ENCODE measurements around the gene GPR84. TPM values are rescaled to one million over a fixed set of nuclear protein-coding genes. Genes with fewer than 3 reads are reported as not detected.

The GPR84 gene
- total and polyA plus RNA-seq, 2 donors (not counting 3 experiments of a cell fraction or from before 2014, with no cell fraction given) = not detected

GRCh38 chr12:54377797-54378515, 13.7 kb upstream of the GPR84 start:
- TF ChIP-seq EZH2 (IDR thresholded peaks at IDR 0.05; ENCODE audit: borderline replicate concordance, low read depth, low read length, severe bottlenecking) (no peak), JUN (IDR thresholded peaks at IDR 0.05; ENCODE audit: borderline replicate concordance, insufficient read depth, insufficient read length, low read depth) (no peak), CTCF (IDR thresholded peaks at IDR 0.05; ENCODE audit: extremely low read depth in 1 of 2, insufficient read depth in 1 of 2, low read depth in 1 of 2, low read length in 2 of 2) (no peak), FOS (IDR thresholded peaks at IDR 0.05; ENCODE audit: borderline replicate concordance, insufficient read depth, low read length) (no peak), MYC (IDR thresholded peaks at IDR 0.05; ENCODE audit: low read depth, low read length) (no peak), POLR2A (IDR thresholded peaks at IDR 0.05; ENCODE audit: low read depth, low read length) (no peak), POLR2AphosphoS5 (IDR thresholded peaks at IDR 0.05; ENCODE audit: insufficient read depth, low read depth, low read length) (no peak), GATA2 (IDR thresholded peaks at IDR 0.05; ENCODE audit: insufficient read depth, insufficient read length, low read depth, low read length) (no peak), MAX (IDR thresholded peaks at IDR 0.05; ENCODE audit: insufficient read depth, insufficient read length) (no peak)
- BruUV-seq (replicated peaks) = TSS peak; percentile 25
- peaks cover 4% of the 10 kb centered on the region for H3K4me1 ChIP-seq (ENCODE audit: control insufficient read depth, extremely low read depth, insufficient read depth, low read length)
- POLR2A ChIA-PET = no interaction called here
- no peaks in the 10 kb centered on the region for H3K9me3 ChIP-seq (replicated peaks; ENCODE audit: control insufficient read depth, insufficient read depth, low read length)
- CTCF ChIA-PET = interaction anchor here (0.9 to 4.3 kb wide), 5 partner anchors 7 to 126 kb away, joined by 3 to 142 read pairs (median 22); no protein-coding TSS in a partner anchor
- H4K20me1 ChIP-seq (replicated peaks; ENCODE audit: control insufficient read depth, extremely low read depth, insufficient read depth, low read length) = no peaks in the 10 kb centered on the region
- intact Hi-C loops (cut with micrococcal nuclease) (no loop called here), dilution Hi-C loops (cut with MboI; ENCODE audit: extremely low pct_ligation_motif_present, low sequenced_read_pairs) (no loop called here)
- no peaks in the 10 kb centered on the region for H3K36me3 ChIP-seq (ENCODE audit: control insufficient read depth in 2 of 2, extremely low read depth in 1 of 2, insufficient read depth in 2 of 2, low read length in 2 of 2)
- H3K27ac ChIP-seq (ENCODE audit: insufficient read depth, low read depth, low read length) = no peak overlapping the region
- no peak overlapping the region for H3K4me2 ChIP-seq (ENCODE audit: insufficient read depth, low read length)
- no peak overlapping the region for H3K9ac ChIP-seq (replicated peaks; ENCODE audit: extremely low read depth, insufficient read depth, low read length)
- no peak overlapping the region for H3K4me3 ChIP-seq (replicated peaks in 1 of 3; ENCODE audit: insufficient read depth in 1 of 3, low read depth in 1 of 3, low read length in 3 of 3)
- H3K27me3 ChIP-seq (ENCODE audit: control insufficient read depth in 2 of 2, insufficient read depth in 2 of 2, low read length in 2 of 2) = no peaks in the 10 kb centered on the region
- no peaks in the 10 kb centered on the region for H3K9me1 ChIP-seq (replicated peaks; ENCODE audit: control insufficient read depth, extremely low read depth, insufficient read depth, low read length)
- DNase-seq (ENCODE audit: low read depth, low spot score) = no peak
- no peaks in the 10 kb centered on the region for H3K79me2 ChIP-seq (ENCODE audit: control insufficient read depth, insufficient read depth, low read length)
- FAIRE-seq = no peak
- H2AFZ ChIP-seq (ENCODE audit: low read depth, low read length) = no peak overlapping the region

Measured in endothelial cell of umbilical vein (primary cell).